BJ (cell line): ENCODE results near the gene TMPRSS15. TPM values are rescaled to one million over a fixed set of nuclear protein-coding genes. Genes with fewer than 3 reads are reported as not detected.

ENCODE experiments used
- CTCF ChIA-PET: fragments of 350-600 bp; formaldehyde crosslinking; extraction: SDS; loops from one replicate; lab custom pipeline; 2021; ENCODE audit warnings: antibody characterized with exemption, inconsistent platforms; lab: Yijun Ruan, JAX
- POLR2A ChIA-PET: fragments of 300-600 bp; sonication (Branson Sonifier 250); formaldehyde crosslinking; extraction: SDS; loops from one replicate; lab custom pipeline; 2021; ENCODE audit warnings: antibody characterized with exemption; lab: Charles Lee
- DNase-seq: peaks from one replicate; pipeline ENCODE4 v3.0.0-alpha.2; 2011; ENCODE audit warnings: low read depth
- H3K27me3 ChIP-seq: 2 replicates; pipeline ENCODE4 v1.6.0; 2011; ENCODE audit warnings: low read length; ENCODE audit not compliant: control insufficient read depth, insufficient read depth
- H3K36me3 ChIP-seq: 2 replicates; pipeline ENCODE4 v1.5.1; 2011; ENCODE audit warnings: low read length; ENCODE audit not compliant: control insufficient read depth, insufficient read depth
- H3K4me3 ChIP-seq: 2 replicates; pipeline ENCODE4 v1.5.1; 2011; ENCODE audit warnings: low read depth, mild to moderate bottlenecking, control low read depth, low read length
- CTCF ChIP-seq: IDR thresholded peaks from 2 replicates; pipeline ENCODE4 v1.5.1; 2011; ENCODE audit warnings: low read depth, mild to moderate bottlenecking, control low read depth, inconsistent platforms, low read length, moderate library complexity; ENCODE audit not compliant: insufficient read depth
- polyA plus RNA-seq: library from polyadenylated mRNA; depleted of rRNA; stranded (reverse); fragments of >200 nt; gene quantifications from 2 replicates; pipeline ENCODE4 v1.2.3, GENCODE V29; 2011

TMPRSS15 gene
- polyA plus RNA-seq, 1 experiment, result not detected

- Histone ChIP-seq H3K4me3 (no peak overlapping the region), H3K27me3 (no peaks in the 10 kb centered on the region), H3K36me3 (no peaks in the 10 kb centered on the region)
- ChIA-PET CTCF (interaction anchor here (0.6 to 0.7 kb wide), 2 partner anchors 85 to 1571 kb away, joined by 3 to 4 read pairs; no protein-coding TSS in a partner anchor), POLR2A (no interaction called here)
- TF ChIP-seq CTCF, result no peak
- DNase-seq, result no peak
Observed at GRCh38 chr21:18350216-18350615, 53.4 kb downstream of the TMPRSS15 start.

GRCh38 chr21:18349468-18349867 lies 54.1 kb downstream of the TMPRSS15 start:
- no peak overlapping the region for H3K4me3 ChIP-seq
- H3K27me3 ChIP-seq, result no peaks in the 10 kb centered on the region
- ChIA-PET CTCF (no interaction called here), POLR2A (no interaction called here)
- H3K36me3 ChIP-seq, result no peaks in the 10 kb centered on the region
- no peak for DNase-seq
- TF ChIP-seq CTCF, result no peak

- POLR2A ChIA-PET, result no interaction called here
- no peak for TF ChIP-seq CTCF
- Histone ChIP-seq H3K36me3 (no peaks in the 10 kb centered on the region), H3K4me3 (no peak overlapping the region), H3K27me3 (no peaks in the 10 kb centered on the region)
- no peak for DNase-seq
- CTCF ChIA-PET, result no interaction called here
Observed at GRCh38 chr21:18340387-18340942, 63.1 kb downstream of the TMPRSS15 start.

- H3K27me3 ChIP-seq, result no peaks in the 10 kb centered on the region
- H3K36me3 ChIP-seq, result no peaks in the 10 kb centered on the region
- CTCF ChIA-PET, result no interaction called here
- POLR2A ChIA-PET, result no interaction called here
- no peak overlapping the region for H3K4me3 ChIP-seq
- TF ChIP-seq CTCF, result no peak
- DNase-seq, result no peak
Observed at GRCh38 chr21:18335651-18336236, 67.8 kb downstream of the TMPRSS15 start.

- no peak for TF ChIP-seq CTCF
- Histone ChIP-seq H3K36me3 (no peaks in the 10 kb centered on the region), H3K27me3 (no peaks in the 10 kb centered on the region), H3K4me3 (no peak overlapping the region)
- POLR2A ChIA-PET, result no interaction called here
- no peak for DNase-seq
- CTCF ChIA-PET, result no interaction called here
Observed at GRCh38 chr21:18334066-18334465, 69.5 kb downstream of the TMPRSS15 start.
